SIG-M5 treated with dmso at 0.1 percent for 504 hours (cell line): ENCODE measurements around the gene GNB3.
A peak's percentile ranks its signal among the peaks of the same experiment; 100 is the strongest.

Experiments
- DNase-seq: peaks from one replicate; lab custom pipeline; 2025; ENCODE audit not compliant: unreplicated experiment; lab: John Stamatoyannopoulos, UW

Gene GNB3

DNA sequence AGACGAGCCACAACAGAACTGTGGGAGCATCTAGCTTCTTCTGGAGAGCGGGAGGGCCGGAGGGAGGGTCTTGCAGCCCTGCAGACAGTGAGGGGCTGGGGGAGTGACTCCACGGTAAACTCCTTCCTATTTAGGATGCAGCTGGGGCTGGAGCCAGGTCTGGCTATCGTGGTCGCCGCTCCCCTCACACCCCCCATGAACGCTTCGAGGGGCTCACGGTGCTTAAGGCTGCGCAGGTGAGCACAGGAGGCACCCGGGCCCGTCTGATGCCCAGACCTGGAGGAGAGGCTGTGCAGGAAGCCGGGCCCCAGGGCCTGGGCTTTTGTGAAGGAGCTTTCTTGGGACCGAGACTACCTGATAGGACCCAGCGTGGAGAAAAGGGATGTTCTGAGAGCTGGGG, 3.9 kb upstream of the GNB3 start:
- no peak for DNase-seq

DNA sequence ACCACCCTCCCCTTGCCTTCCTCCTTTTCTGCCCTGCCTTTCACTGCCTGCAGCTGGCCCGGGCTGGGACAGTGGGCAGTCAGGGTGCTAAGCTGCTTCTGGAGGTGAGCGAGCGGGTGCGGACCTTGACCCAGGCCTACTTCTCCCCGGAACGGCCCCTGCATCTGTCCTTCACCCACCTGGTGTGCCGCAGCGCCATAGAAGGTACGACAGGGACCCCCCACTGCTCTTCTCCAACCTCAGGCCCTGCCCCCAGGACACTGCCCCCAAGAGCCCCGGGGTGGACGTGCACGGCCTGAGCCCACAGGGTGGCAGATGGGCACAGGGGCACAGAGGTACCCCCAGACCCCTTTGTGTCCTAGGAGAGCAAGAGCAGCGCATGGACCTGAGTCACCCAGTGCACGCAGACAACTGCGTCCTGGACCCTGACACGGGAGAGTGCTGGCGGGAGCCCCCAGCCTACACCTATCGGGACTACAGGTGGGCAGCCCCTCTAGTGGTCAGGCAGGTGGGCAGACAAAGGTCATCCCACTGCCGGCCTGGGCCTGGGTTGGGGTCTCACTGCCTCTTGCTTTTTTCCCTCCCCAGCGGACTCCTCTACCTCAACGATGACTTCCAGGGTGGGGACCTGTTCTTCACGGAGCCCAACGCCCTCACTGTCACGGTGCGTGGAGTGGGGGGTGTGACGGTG, 3.2 kb upstream of the GNB3 start:
- no peak for DNase-seq

- DNase-seq = no peak
Observed at GRCh38 chr12:6838854-6839253, 1.9 kb upstream of the GNB3 start.

DNA sequence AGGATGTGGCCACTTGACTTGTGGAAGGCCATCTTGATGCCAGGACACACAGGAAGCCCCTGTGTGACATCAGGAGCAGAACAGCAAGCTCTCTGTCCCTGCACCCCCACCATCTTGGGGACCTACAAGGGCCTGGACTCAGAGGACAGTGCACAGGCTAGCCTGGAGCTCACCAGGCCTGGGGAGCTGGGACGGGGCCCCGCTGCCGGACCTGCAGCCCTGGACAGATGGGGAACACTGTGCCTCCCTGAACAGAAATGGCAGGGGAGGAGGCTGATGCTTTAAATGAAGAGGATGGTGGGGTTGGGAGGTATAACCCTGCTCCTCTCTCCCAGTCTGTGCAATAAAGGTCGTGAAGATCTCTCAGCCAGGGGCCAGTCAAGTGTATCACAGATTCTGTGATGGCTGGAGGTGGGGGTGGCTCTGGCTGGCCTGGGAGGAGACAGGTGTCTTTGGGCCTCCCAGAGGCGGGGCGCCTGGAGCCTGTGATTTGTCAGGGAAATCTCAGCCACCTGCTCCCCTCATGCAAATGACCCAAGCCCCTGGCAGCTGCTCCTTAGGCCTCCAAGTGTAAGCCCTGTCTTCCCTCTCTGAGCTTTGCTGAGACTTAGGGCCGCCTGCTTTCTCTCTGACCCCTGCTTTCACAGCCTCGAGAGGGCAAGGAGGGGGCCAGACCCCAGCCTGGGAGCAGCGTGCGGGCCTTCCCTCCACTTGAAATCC, 1.1 kb upstream of the GNB3 start:
- DNase-seq = no peak

- DNase-seq = no peak
Observed at GRCh38 chr12:6840330-6840729, 395 bp upstream of the GNB3 start.

GRCh38 chr12:6842075-6842474, 1.4 kb downstream of the GNB3 start:
- no peak for DNase-seq

DNA sequence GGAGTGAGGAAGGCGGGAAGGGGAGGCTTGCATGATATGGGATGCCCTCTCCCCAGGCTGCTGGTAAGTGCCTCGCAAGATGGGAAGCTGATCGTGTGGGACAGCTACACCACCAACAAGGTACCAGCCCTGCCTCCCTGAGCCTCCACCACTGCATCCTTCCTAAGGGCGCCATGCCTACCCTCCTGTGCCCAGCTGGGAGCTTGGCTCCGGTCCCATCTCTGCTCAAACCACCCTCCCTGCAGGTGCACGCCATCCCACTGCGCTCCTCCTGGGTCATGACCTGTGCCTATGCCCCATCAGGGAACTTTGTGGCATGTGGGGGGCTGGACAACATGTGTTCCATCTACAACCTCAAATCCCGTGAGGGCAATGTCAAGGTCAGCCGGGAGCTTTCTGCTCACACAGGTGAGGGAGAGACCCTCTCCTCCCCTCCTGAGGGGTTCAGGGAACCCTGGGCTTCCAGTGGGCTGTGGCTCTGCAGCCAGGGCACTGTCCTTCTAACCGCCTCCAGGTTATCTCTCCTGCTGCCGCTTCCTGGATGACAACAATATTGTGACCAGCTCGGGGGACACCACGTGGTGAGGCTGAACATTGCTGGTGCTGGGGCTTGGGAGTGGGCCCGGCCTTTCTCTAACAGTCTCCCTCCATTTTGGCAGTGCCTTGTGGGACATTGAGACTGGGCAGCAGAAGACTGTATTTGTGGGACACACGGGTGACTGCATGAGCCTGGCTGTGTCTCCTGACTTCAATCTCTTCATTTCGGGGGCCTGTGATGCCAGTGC, 2.6 kb downstream of the GNB3 start:
- peak; percentile 40 for DNase-seq

DNA sequence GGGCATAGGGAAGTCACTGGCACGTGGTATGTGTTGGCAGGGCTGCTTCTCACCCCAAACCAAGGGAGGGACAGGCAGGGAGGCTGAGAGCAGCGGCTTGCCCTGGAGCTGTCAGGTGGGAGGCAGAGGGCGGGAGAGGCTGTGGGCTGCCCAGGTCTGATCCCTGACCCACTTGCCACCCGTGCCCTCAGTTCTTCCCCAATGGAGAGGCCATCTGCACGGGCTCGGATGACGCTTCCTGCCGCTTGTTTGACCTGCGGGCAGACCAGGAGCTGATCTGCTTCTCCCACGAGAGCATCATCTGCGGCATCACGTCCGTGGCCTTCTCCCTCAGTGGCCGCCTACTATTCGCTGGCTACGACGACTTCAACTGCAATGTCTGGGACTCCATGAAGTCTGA, 4.7 kb downstream of the GNB3 start:
- DNase-seq = no peak

DNA sequence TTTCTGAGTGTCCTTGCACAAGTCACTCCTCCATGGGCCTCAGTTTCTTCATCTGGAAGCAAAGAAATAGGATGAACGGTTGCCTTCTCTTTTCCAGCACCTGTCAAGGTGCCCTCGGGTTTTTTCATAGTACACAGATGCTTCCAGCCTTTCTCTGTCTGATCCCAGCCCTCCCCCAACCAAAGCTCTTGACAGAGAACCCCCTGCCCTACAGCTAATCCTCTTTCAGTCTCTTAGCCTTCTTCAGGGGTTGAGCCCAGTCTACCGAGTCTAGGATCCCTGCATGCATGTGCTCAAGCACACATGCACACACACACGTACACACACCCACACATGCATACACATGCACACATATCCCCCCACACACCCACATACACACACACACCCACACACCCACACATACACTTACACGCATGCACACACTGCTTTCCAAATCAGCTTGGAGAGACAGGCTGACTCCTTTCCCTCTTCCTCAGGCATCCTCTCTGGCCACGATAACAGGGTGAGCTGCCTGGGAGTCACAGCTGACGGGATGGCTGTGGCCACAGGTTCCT, 5.7 kb downstream of the GNB3 start:
- DNase-seq = no peak

DNA sequence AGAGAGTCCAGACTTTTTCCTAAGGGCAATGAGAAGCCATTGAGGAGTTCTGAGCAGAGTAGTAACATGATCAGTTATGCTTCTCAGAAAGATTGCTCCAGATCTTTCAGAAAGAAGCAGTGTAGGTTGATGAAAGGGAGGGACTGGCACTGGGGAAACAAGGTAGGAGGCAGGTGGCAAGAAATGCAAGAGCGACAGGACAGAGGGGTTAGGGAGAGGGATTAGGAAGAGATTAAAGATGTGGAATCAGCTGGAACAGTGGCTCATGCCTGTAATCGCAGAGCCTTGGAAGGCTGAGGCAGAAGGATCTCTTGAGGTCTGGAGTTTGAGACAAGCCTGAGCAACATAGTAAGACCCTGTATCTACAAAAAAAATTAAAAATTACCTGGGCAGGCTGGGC, 7.0 kb downstream of the GNB3 start:
- DNase-seq = no peak

DNA sequence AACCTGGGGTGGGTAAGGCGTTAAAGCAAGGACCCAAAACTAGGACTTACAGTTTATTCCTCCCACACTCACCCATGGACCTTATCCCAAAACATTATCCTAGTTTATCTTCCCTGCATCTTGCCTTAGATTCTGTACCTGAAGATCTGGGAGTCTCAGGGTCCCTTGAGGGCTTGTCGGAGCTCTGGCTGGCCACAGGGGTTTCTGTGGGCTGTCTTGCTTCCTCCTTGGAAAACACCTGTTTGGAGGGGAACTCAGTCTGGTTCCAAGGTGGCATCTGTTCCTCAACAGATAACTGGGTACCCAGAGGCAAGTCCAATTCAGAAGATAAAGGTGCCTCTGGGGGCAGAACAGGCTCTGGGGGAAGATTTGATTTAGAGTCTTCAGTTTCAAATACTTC, 8.7 kb downstream of the GNB3 start:
- DNase-seq = no peak

- DNase-seq = no peak
Observed at GRCh38 chr12:6849976-6850560, 9.3 kb downstream of the GNB3 start.

GRCh38 chr12:6850796-6851152, 10.0 kb downstream of the GNB3 start:
- DNase-seq = no peak

DNA sequence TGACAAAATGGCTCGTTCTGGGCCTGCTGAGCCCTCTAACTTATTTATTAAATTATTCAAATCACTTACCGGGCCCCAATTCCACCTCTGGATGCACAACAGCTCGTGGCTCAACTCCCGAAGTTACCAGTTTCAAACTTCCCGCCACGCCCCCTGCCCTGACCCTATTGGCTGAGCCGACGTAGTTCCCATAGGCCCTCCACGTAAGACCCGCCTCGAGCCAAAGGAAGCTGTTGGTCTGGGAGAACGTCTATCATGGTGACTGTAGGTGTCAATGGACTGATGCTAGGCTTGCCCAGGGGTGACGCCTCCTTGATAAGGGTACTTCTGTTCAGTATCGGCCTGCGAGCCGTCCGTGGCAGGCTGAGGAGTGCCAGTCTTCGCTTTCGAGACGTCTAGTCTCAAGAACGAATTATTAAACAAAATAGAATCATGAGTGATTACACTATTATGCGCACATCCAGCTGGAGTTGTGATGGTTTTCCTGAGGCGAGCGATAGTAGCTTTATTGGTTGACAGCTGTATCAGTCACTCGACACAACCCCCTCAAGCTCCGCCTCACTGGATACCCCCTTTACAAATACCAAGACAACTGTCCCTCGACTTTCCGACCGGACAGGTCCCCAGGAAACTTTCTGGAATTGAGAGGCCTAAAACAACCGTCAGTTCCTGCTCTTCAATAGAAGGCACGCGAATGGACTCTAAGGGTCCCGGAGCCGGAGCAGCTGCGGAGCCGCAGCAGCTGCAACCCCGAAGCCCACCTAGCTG, 10.6 kb downstream of the GNB3 start, which contains the start of gene CDCA3:
Gene CDCA3, minus strand, starts transcription at position 134 of the 768 bp plus-strand sequence. CDS start 334 bp downstream, outside the sequence.
- peak; percentile 100 for DNase-seq

- peak; percentile 100 for DNase-seq
Observed at GRCh38 chr12:6851921-6852650, 11.4 kb downstream of the GNB3 start, which contains the start of gene USP5. USP5 (plus strand) TSS chr12:6852150; CDS start chr12:6852180, 30 bp downstream.

DNA sequence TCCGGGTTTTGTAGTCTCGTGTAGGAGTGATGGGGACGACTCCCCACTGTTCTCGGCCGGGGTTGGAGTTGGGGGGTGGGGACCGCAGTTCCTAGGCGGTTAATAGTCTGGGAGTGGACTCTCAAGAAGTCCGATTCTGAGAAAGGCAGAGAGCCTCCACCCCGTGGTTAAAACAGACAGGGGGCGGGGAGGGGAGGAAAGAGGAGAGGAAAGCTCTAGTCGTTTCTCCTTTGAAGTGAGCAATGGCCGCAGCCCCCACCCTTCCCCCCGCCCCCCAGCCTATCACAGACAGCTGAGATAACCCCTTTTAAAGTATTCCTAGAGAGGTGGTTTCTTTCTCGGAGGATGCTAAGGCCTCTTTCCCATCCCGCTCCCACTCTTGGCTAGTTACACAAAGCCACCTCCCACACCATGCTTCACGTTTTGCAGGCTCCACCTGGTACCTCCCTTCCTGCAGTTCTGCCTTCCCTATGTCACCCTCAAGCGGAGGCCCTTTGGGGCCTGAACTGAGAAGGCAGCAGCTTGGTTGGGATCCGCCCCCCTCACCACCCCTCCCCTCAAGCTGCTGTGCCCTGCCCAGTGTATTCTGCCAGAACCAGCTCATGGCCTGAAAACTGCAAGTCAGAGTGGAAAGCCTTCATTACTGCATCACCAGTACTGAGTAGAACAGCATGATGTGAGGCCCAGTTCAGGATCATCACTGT, 12.1 kb downstream of the GNB3 start:
- DNase-seq = peak; percentile 54

DNA sequence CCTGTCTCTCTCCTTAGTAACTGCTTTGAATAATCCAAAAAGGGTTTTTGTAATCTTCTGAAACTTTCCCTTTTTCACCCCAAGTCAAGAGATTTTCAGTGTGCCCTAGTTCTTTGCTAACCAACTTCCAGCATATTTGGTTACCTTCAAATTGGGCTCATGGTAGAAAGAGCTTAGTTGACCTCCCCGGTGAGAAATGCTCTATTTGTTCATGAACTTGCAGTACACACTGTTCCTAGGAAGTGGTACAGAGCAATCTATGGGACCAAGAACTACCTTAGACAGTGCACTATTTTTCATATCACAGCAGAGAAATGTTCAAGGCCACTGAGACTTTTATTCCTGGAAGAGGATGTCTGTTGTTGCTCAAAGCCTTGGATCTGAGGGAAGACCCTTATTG, 12.9 kb downstream of the GNB3 start:
- DNase-seq = no peak

DNA sequence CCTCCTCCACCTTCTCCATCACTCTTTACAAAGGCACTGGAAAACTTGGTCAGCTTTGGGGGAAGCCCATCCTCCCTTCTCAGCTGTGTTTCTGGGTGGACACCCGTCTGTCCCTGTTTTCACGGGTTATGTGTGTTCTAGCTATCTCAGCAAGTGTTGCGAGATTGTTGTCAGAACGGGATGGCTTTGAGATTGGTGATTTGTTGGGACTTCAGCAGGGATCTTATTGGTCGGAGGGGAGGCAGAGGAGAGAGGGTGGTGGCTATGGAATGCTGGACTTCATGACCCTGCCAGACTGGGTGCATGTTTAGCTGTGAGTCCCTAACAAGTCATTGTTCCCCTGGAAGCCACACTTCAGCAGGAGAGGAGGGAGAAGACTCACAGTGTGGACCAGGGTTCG, 13.3 kb downstream of the GNB3 start:
- DNase-seq = no peak

DNA sequence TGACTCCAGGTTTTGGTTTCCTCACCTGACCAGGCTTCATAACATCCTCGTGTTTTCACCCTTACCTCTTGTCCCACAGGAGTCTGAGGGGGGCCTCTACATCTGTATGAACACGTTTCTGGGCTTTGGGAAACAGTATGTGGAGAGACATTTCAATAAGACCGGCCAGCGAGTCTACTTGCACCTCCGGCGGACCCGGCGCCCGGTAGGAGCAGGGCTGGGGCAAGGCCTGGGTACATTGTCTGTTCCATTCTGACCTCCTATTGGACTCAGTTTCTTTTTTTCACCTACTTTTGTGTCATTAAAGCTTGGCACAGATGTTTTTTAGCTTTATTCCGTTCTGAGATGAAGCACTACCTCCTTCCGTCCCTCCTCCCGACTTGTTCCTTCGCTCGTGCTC, 14.6 kb downstream of the GNB3 start:
- DNase-seq = no peak
